ENCODE data around the gene GRIN3A. TPM values are rescaled to one million over a fixed set of nuclear protein-coding genes. Genes with fewer than 3 reads are reported as not detected.

Gene GRIN3A
- total and polyA plus RNA-seq, 4 donors = 0.02 to 0.11 (median 0.07) TPM

DNA sequence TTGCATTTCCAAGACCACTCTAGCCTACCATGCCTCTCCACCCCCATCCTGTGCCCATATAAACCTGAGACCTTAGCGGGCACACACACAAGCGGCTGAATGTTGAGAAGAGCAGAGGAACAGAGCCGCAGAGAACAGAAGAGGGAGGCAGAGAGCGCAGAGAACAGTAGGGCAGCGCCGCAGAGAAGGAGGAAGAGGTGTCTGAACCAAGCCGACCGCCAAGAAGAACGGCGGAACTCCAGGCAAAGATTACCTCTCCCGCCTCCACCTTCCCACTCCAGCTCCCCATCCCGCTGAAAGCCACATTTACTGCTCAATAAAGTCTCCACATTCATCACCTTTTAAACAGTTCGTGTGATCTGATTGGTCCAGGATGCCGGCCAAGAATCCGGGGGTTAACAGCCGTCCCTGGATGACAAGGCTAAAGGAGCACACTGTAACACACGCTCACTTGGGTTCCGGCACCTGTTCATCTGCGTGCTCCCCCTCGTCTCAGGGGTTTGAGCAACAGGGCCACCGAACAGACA, 33.2 kb downstream of the GRIN3A start:
- no peak for ATAC-seq (ENCODE audit: insufficient read depth, low FRiP score)
- DNase-seq = peak; percentile 44 to 54 (median 51)
- 5 to 6% methylated on average over 20 to 21 of the region's 21 CpGs for WGBS, 2 donors
- no peaks in the 10 kb centered on the region for H3K36me3 ChIP-seq (ENCODE audit: control insufficient read depth in 4 of 4, insufficient read depth in 4 of 4, low read length in 4 of 4)
- H3K9ac ChIP-seq (ENCODE audit: insufficient read depth in 1 of 2, low read length in 2 of 2) = peak overlapping the region; percentile 19 to 79
- no peak overlapping the region for H3K27ac ChIP-seq (ENCODE audit: low read depth in 1 of 2, low read length in 1 of 2)
- TF ChIP-seq, protein P1, sequence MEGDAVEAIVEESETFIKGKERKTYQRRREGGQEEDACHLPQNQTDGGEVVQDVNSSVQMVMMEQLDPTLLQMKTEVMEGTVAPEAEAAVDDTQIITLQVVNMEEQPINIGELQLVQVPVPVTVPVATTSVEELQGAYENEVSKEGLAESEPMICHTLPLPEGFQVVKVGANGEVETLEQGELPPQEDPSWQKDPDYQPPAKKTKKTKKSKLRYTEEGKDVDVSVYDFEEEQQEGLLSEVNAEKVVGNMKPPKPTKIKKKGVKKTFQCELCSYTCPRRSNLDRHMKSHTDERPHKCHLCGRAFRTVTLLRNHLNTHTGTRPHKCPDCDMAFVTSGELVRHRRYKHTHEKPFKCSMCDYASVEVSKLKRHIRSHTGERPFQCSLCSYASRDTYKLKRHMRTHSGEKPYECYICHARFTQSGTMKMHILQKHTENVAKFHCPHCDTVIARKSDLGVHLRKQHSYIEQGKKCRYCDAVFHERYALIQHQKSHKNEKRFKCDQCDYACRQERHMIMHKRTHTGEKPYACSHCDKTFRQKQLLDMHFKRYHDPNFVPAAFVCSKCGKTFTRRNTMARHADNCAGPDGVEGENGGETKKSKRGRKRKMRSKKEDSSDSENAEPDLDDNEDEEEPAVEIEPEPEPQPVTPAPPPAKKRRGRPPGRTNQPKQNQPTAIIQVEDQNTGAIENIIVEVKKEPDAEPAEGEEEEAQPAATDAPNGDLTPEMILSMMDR (IDR thresholded peaks at IDR 0.05; ENCODE audit: control extremely low read depth, extremely low read depth) = no peak
- no peak overlapping the region for H3K4me3 ChIP-seq
- no peaks in the 10 kb centered on the region for H3K27me3 ChIP-seq (ENCODE audit: control insufficient read depth in 3 of 3, insufficient read depth in 3 of 3, low read length in 2 of 3)
- H3K9me3 ChIP-seq (ENCODE audit: control insufficient read depth in 4 of 4, insufficient read depth in 3 of 4, low read length in 3 of 4) = no peaks in the 10 kb centered on the region
- peaks cover 0 to 44% (median 0%) of the 10 kb centered on the region in 5 donors for H3K4me1 ChIP-seq (ENCODE audit: control insufficient read depth in 5 of 5, insufficient read depth in 5 of 5, low read length in 5 of 5)

DNA sequence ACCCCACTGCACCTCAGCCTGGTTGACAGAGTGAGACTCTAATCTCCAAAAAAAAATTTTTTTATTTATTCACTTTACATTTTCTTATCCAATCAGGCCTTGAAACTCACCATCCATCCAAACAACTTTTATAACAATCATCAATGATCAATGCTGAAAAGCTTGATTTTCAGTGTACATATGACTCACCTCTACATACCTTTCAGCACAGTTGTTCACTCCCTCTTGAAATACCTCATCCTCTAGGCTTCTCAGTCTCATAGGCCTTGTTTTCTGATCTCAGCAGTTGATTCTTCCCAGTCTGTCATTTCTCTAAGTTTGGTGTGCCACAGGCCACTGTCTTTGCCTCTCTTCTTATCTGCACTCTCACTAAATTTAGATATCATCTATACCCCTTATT, 36.2 kb downstream of the GRIN3A start:
- no peaks in the 10 kb centered on the region for H3K27me3 ChIP-seq (ENCODE audit: control insufficient read depth in 3 of 3, insufficient read depth in 3 of 3, low read length in 2 of 3)
- no peak for ATAC-seq (ENCODE audit: insufficient read depth, low FRiP score)
- TF ChIP-seq, protein P1 (IDR thresholded peaks at IDR 0.05; ENCODE audit: control extremely low read depth, extremely low read depth) = no peak
- peaks cover 0 to 26% (median 0%) of the 10 kb centered on the region in 5 donors for H3K4me1 ChIP-seq (ENCODE audit: control insufficient read depth in 5 of 5, insufficient read depth in 5 of 5, low read length in 5 of 5)
- peaks cover 0 to 4% (median 0%) of the 10 kb centered on the region in 4 donors for H3K9me3 ChIP-seq (ENCODE audit: control insufficient read depth in 4 of 4, insufficient read depth in 3 of 4, low read length in 3 of 4)
- no peak overlapping the region for H3K9ac ChIP-seq (ENCODE audit: insufficient read depth in 1 of 2, low read length in 2 of 2)
- no peak for DNase-seq
- H3K27ac ChIP-seq (ENCODE audit: low read depth in 1 of 2, low read length in 1 of 2) = no peak overlapping the region
- no peaks in the 10 kb centered on the region for H3K36me3 ChIP-seq (ENCODE audit: control insufficient read depth in 4 of 4, insufficient read depth in 4 of 4, low read length in 4 of 4)
- H3K4me3 ChIP-seq = no peak overlapping the region

DNA sequence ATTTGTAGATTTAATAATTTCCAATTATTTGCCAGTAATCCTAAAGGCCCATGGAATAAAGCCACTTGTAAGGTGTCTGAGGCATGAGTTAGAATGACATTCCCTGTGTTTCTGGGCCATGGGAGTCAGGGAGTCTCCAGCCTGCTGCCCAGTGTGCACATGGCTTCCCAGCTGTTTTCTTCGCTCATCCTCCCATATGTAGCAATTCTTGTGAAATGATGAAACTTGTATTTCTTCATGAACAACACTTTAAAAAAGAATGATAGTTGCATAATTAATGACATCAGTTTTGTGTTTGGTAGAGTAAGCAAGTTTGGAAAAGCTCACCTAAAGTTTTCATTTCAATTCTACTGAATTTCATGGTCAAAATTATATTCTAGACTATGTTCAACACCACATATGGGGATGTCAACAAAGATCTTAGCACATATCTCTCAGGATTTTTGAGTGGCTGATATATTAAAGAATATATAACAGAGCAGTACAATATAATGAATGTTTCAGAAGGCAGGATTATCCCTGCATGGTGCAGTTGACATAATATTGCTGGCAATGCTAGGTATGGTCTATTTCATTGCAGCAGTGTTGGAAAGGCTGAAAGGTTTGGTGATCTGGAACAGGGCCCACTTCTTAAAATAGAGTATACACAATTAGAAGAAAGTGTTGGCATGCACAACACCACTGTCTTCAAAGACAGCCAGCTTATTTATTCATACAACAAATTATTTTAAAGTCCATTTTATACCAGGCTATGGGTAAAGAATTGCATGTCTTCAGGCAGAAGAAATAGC, 44.7 kb downstream of the GRIN3A start:
- Histone ChIP-seq H3K27ac (ENCODE audit: low read depth in 1 of 2, low read length in 1 of 2) (no peak overlapping the region), H3K27me3 (ENCODE audit: control insufficient read depth in 3 of 3, insufficient read depth in 3 of 3, low read length in 2 of 3) (no peaks in the 10 kb centered on the region), H3K9ac (ENCODE audit: insufficient read depth in 1 of 2, low read length in 2 of 2) (no peak overlapping the region), H3K36me3 (ENCODE audit: control insufficient read depth in 4 of 4, insufficient read depth in 4 of 4, low read length in 4 of 4) (no peaks in the 10 kb centered on the region), H3K9me3 (ENCODE audit: control insufficient read depth in 4 of 4, insufficient read depth in 3 of 4, low read length in 3 of 4) (no peaks in the 10 kb centered on the region), H3K4me1 (ENCODE audit: control insufficient read depth in 5 of 5, insufficient read depth in 5 of 5, low read length in 5 of 5) (peaks cover 0 to 13% (median 6%) of the 10 kb centered on the region in 5 donors), H3K4me3 (no peak overlapping the region)
- TF ChIP-seq, protein P1 (IDR thresholded peaks at IDR 0.05; ENCODE audit: control extremely low read depth, extremely low read depth) = no peak
- 30 to 36% methylated on average over 1 of the region's 1 CpG for WGBS, 2 donors
- DNase-seq = peak in 2 of 3 donors; percentile 18 to 43
- ATAC-seq (ENCODE audit: insufficient read depth, low FRiP score) = no peak

Measured in lung (tissue), 12 donors.